Stimulated activated CD8-positive, alpha-beta memory T cell treated with anti-CD3 and anti-CD28 coated beads, Interleukin-12 subunit alpha, Interleukin-12 subunit beta, amount 100 ng/mL, for 4 hours (primary cell): ENCODE measurements around the gene IL10RB.
A peak's percentile ranks its signal among the peaks of the same experiment; 100 is the strongest.
"Not testable (repeated sequence)": the region's sequence is repeated elsewhere in the genome, so short reads cannot be mapped to it uniquely, and the experiment has no call there.

Experiments
- DNase-seq: peaks from one replicate; pipeline ENCODE4 v3.0.0-alpha.2; 2020; ENCODE audit warnings: low read depth

Gene IL10RB

GRCh38 chr21:33266050-33266788, at the start of gene IL10RB:
IL10RB (plus strand) TSS chr21:33266367; CDS start chr21:33266466, 99 bp downstream.
- peak; percentile 57 for DNase-seq

- DNase-seq = no peak
Observed at GRCh38 chr21:33217138-33217520, 49.0 kb upstream of the IL10RB start.

GRCh38 chr21:33219300-33219699, 46.9 kb upstream of the IL10RB start:
- no peak for DNase-seq

- DNase-seq = no peak
Observed at GRCh38 chr21:33219954-33220353, 46.2 kb upstream of the IL10RB start.

- not testable (repeated sequence) for DNase-seq
Observed at GRCh38 chr21:33225376-33225775, 40.8 kb upstream of the IL10RB start.

GRCh38 chr21:33228455-33228854, 37.7 kb upstream of the IL10RB start:
- DNase-seq = no peak

- DNase-seq = no peak
Observed at GRCh38 chr21:33229099-33229783, 36.9 kb upstream of the IL10RB start.

GRCh38 chr21:33229784-33230544, 36.2 kb upstream of the IL10RB start, which contains the start of gene IFNAR2:
IFNAR2 (plus strand) TSS chr21:33229938; CDS start chr21:33241923, 11,985 bp downstream.
- peak; percentile 68 for DNase-seq

GRCh38 chr21:33230545-33231324, 35.4 kb upstream of the IL10RB start:
- no peak for DNase-seq

- peak; percentile 27 for DNase-seq
Observed at GRCh38 chr21:33231526-33231925, 34.6 kb upstream of the IL10RB start.

GRCh38 chr21:33232291-33233034, 33.7 kb upstream of the IL10RB start:
- DNase-seq = no peak

GRCh38 chr21:33234635-33235520, 31.3 kb upstream of the IL10RB start:
- DNase-seq = no peak

- DNase-seq = no peak
Observed at GRCh38 chr21:33236013-33236686, 30.0 kb upstream of the IL10RB start.

GRCh38 chr21:33236766-33237165, 29.4 kb upstream of the IL10RB start:
- DNase-seq = no peak

- DNase-seq = no peak
Observed at GRCh38 chr21:33237486-33237885, 28.7 kb upstream of the IL10RB start.

GRCh38 chr21:33238146-33238545, 28.0 kb upstream of the IL10RB start:
- DNase-seq = no peak

GRCh38 chr21:33238565-33239255, 27.5 kb upstream of the IL10RB start:
- DNase-seq = no peak

- DNase-seq = not testable (repeated sequence)
Observed at GRCh38 chr21:33239559-33240127, 26.5 kb upstream of the IL10RB start.

GRCh38 chr21:33240404-33240803, 25.8 kb upstream of the IL10RB start:
- no peak for DNase-seq
